Lower leg skin (tissue), 3 donors: ENCODE data around the gene TLE4.

ENCODE experiments used
- POLR2A ChIP-seq, 2 donors: fragments of 450-650 bp; IDR thresholded peaks; one replicate each; pipeline ENCODE4 v1.6.1; 2016 to 2017; ENCODE audit warnings: antibody characterized with exemption in 2 of 2, mild to moderate bottlenecking in 1 of 2, moderate library complexity in 1 of 2
- TF ChIP-seq, protein P1 (sequence below), 3 donors: fragments of 450-650 bp; IDR thresholded peaks; one replicate each; pipeline ENCODE4 v1.5.1; 2016; ENCODE audit warnings: antibody characterized with exemption in 3 of 3, mild to moderate bottlenecking in 3 of 3, moderate library complexity in 2 of 3

DNA sequence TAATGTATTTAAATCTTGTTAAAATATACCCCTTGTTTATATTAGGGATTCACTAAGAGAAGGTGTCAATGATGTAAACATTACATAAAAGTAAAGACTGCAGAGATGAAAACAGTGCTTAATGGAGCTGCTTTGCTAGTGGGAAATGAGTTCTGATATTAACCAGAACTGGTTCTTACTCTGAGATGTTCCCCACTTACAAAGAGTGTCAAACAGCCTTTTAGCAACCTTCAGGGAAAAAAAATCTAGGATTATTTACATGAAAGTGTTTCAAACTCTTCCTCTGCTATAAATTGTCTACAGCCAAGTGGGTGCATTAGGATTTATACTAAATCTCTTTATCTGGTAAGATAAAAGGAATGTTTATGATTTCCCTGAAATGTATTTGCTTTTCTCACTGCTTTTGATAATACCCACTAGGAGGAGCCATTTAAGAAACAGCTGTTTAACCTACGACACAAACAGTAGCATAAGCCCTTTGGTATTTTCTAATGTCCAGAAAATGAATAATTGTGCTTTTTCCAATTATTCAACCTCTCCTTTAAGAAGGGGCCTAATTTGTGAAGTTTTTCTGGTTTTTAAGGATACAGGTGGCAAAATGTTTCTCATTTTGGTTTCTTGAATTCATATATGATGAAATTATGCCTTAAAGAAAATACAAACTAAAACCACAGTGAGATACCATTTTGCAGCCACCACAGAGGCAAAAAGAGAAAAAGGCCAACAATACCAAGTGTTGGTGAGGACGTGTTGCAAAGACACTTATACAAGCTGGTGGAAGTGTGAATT is 186.3 kb downstream of the TLE4 start:
- TF ChIP-seq, protein P1, sequence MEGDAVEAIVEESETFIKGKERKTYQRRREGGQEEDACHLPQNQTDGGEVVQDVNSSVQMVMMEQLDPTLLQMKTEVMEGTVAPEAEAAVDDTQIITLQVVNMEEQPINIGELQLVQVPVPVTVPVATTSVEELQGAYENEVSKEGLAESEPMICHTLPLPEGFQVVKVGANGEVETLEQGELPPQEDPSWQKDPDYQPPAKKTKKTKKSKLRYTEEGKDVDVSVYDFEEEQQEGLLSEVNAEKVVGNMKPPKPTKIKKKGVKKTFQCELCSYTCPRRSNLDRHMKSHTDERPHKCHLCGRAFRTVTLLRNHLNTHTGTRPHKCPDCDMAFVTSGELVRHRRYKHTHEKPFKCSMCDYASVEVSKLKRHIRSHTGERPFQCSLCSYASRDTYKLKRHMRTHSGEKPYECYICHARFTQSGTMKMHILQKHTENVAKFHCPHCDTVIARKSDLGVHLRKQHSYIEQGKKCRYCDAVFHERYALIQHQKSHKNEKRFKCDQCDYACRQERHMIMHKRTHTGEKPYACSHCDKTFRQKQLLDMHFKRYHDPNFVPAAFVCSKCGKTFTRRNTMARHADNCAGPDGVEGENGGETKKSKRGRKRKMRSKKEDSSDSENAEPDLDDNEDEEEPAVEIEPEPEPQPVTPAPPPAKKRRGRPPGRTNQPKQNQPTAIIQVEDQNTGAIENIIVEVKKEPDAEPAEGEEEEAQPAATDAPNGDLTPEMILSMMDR (IDR thresholded peaks at IDR 0.05): no peak
- no peak for TF ChIP-seq POLR2A (IDR thresholded peaks at IDR 0.05)
